K562 (cell line): Measurements from ENCODE around the gene ALG11. TPM values are rescaled to one million over a fixed set of nuclear protein-coding genes. Genes with fewer than 3 reads are reported as not detected.

Source experiments
- ATAC-seq: fragments of 200-7000 bp; cut with Tn5 transposase; 3 replicates; pipeline ENCODE4 v1.9.1; 2020; ENCODE audit warnings: moderate library complexity
- BruUV-seq: library from RNA; stranded (reverse); fragments of 400-500 nt; replicated peaks from 2 replicates; lab custom pipeline; 2021; lab: Mats Ljungman, UMichigan
- CTCF ChIA-PET: fragments of 300-600 bp; formaldehyde crosslinking; extraction: SDS; loops from one replicate; lab custom pipeline; 2021; ENCODE audit warnings: low intra/inter-chr PET ratio; lab: Yijun Ruan, JAX
- POLR2A ChIA-PET: fragments of 300-600, 350-650 bp; sonication (Branson Sonifier 250); formaldehyde crosslinking; extraction: SDS; loops from one replicate; lab custom pipeline; 2021; ENCODE audit warnings: antibody characterized with exemption, inconsistent platforms; lab: Yijun Ruan, JAX
- DNase-seq, 4 experiments: peaks; one replicate each; pipeline versions ENCODE4 v3.0.0 to v3.0.0-alpha.2; 2011 to 2018; ENCODE audit warnings: low spot score in 3 of 4, mixed read lengths in 3 of 4; ENCODE audit errors: extremely low read depth in 1 of 4
- FAIRE-seq: peaks from 2 replicates; lab custom pipeline; 2011; peaks lifted over from hg19 to GRCh38; lab: Jason Lieb, UNC
- H2AFZ ChIP-seq: 2 replicates; pipeline ENCODE4 v1.6.0; 2011; ENCODE audit warnings: low read depth, low read length, control low read depth, inconsistent platforms
- H3K27ac ChIP-seq: fragments of 200-600 bp; 3 replicates; pipeline ENCODE4 v1.8.0; 2011; ENCODE audit warnings: low read depth, mild to moderate bottlenecking, control low read depth, inconsistent platforms, low read length, moderate library complexity, mixed read lengths; ENCODE audit errors: extremely low read depth
- H3K27me3 ChIP-seq, 2 experiments: fragments of 300-600 bp in 1 of 2; 2 replicates in 1 of 2; 3 replicates in 1 of 2; pipeline versions ENCODE4 v1.6.0 to v1.8.0; 2011; ENCODE audit warnings: inconsistent platforms in 2 of 2, low read length in 2 of 2, mild to moderate bottlenecking in 1 of 2, mixed read lengths in 1 of 2, moderate library complexity in 1 of 2; ENCODE audit not compliant: control insufficient read depth in 2 of 2, insufficient read depth in 2 of 2
- H3K36me3 ChIP-seq: fragments of 300-600 bp; 3 replicates; pipeline ENCODE4 v1.8.0; 2011; ENCODE audit warnings: mild to moderate bottlenecking, low read length, inconsistent platforms; ENCODE audit not compliant: control insufficient read depth, insufficient read depth
- H3K4me1 ChIP-seq, 2 experiments: fragments of 200-600 bp in 1 of 2; replicated peaks in 1 of 2; 2 replicates in 1 of 2; 3 replicates in 1 of 2; pipeline versions ENCODE4 v1.5.1 to v1.8.0; 2011; ENCODE audit warnings: inconsistent platforms in 2 of 2, low read length in 2 of 2, mild to moderate bottlenecking in 1 of 2, mixed read lengths in 1 of 2, moderate library complexity in 1 of 2; ENCODE audit not compliant: control insufficient read depth in 2 of 2, insufficient read depth in 2 of 2
- H3K4me2 ChIP-seq: 2 replicates; pipeline ENCODE4 v1.6.1; 2011; ENCODE audit warnings: low read length, control low read depth, inconsistent platforms, mixed read lengths; ENCODE audit not compliant: insufficient read depth
- H3K4me3 ChIP-seq: fragments of 200-600 bp; sonication (generic), shearing (Covaris generic); 2 replicates; pipeline ENCODE4 v1.5.1; 2016; ENCODE audit warnings: control low read depth, inconsistent platforms
- H3K79me2 ChIP-seq: fragments of 200-600 bp; 3 replicates; pipeline ENCODE4 v1.8.0; 2011; ENCODE audit warnings: low read length, inconsistent platforms; ENCODE audit not compliant: control insufficient read depth, insufficient read depth
- H3K9ac ChIP-seq, 2 experiments: 2 replicates each; pipeline versions ENCODE4 v1.6.0 to v1.6.1; 2011; ENCODE audit warnings: low read depth in 2 of 2, low read length in 2 of 2, control low read depth in 1 of 2, inconsistent platforms in 1 of 2, mild to moderate bottlenecking in 1 of 2, mixed read lengths in 1 of 2; ENCODE audit not compliant: insufficient read depth in 1 of 2
- H3K9me1 ChIP-seq: one replicate; pipeline ENCODE4 v1.6.0; 2011; ENCODE audit warnings: inconsistent platforms, mild to moderate bottlenecking, low read length, moderate library complexity; ENCODE audit not compliant: control insufficient read depth, insufficient read depth
- H3K9me3 ChIP-seq: replicated peaks from 2 replicates; pipeline ENCODE4 v1.5.1; 2011; ENCODE audit warnings: low read depth, low read length, inconsistent platforms; ENCODE audit not compliant: control insufficient read depth, insufficient read depth
- H4K20me1 ChIP-seq: replicated peaks from 2 replicates; pipeline ENCODE4 v1.6.1; 2011; ENCODE audit warnings: low read length, inconsistent platforms, mixed read lengths; ENCODE audit not compliant: control insufficient read depth, insufficient read depth
- BCL6 ChIP-seq: fragments of 250-450 bp; sonication (Bioruptor Pico); IDR thresholded peaks from 2 replicates; pipeline ENCODE4 v1.4.0; 2020
- BHLHE40 ChIP-seq: IDR thresholded peaks from 2 replicates; pipeline ENCODE4 v1.6.1; 2011; ENCODE audit warnings: low read length, improper control_type of control experiment
- DIDO1 ChIP-seq: fragments of 450-650 bp; IDR thresholded peaks from 2 replicates; pipeline ENCODE4 v1.6.1; 2016; ENCODE audit warnings: low read depth, missing biosample characterization, missing genetic modification characterization
- ELK3 ChIP-seq: fragments of 450-650 bp; formaldehyde crosslinking; IDR thresholded peaks from 2 replicates; pipeline ENCODE4 v1.4.0; 2020; ENCODE audit warnings: mild to moderate bottlenecking
- ETS2 ChIP-seq: IDR thresholded peaks from 2 replicates; pipeline ENCODE4 v1.6.1; 2016; ENCODE audit warnings: borderline replicate concordance, missing genetic modification characterization, mild to moderate bottlenecking, moderate library complexity, missing compliant biosample characterization; ENCODE audit not compliant: poor library complexity, severe bottlenecking
- ID3 ChIP-seq, 2 experiments: fragments of 250-450 bp in 1 of 2; fragments of 450-650 bp in 1 of 2; sonication (Bioruptor Pico) in 1 of 2; IDR thresholded peaks; 2 replicates each; pipeline versions ENCODE4 v1.6.1 to v1.8.0; 2016 to 2021; ENCODE audit warnings: mild to moderate bottlenecking in 2 of 2, moderate library complexity in 2 of 2, missing compliant biosample characterization in 1 of 2, missing genetic modification characterization in 1 of 2
- MCM2 ChIP-seq: fragments of 450-650 bp; IDR thresholded peaks from 2 replicates; pipeline ENCODE4 v1.6.1; 2017; ENCODE audit warnings: low read depth, mild to moderate bottlenecking
- NFE2L1 ChIP-seq: fragments of 450-650 bp; IDR thresholded peaks from 2 replicates; pipeline ENCODE4 v1.6.1; 2016; ENCODE audit warnings: missing genetic modification characterization, low read depth, mild to moderate bottlenecking, missing compliant biosample characterization, moderate library complexity, borderline replicate concordance
- POLR2H ChIP-seq: IDR thresholded peaks from 2 replicates; pipeline ENCODE4 v1.6.1; 2016; ENCODE audit warnings: missing genetic modification characterization, low read depth, mild to moderate bottlenecking, control low read depth, missing compliant biosample characterization, moderate library complexity
- RAD51 ChIP-seq: fragments of 450-650 bp; IDR thresholded peaks from 2 replicates; pipeline ENCODE4 v1.7.1; 2016; ENCODE audit warnings: low read depth, mild to moderate bottlenecking, borderline replicate concordance
- TAF1 ChIP-seq: IDR thresholded peaks from 2 replicates; pipeline ENCODE4 v1.6.1; 2011; ENCODE audit warnings: mild to moderate bottlenecking, low read length, moderate library complexity; ENCODE audit not compliant: insufficient read depth, control insufficient read depth, severe bottlenecking; ENCODE audit errors: extremely low read depth
- ZNF121 ChIP-seq: sonication (generic); formaldehyde crosslinking; conservative IDR thresholded peaks from 2 replicates; pipeline ENCODE4 v1.8.0; 2022; ENCODE audit warnings: missing genetic modification reagents
- ZNF586 ChIP-seq: fragments of 450-650 bp; formaldehyde crosslinking; conservative IDR thresholded peaks from 2 replicates; pipeline ENCODE4 v1.4.0; 2020; ENCODE audit warnings: mild to moderate bottlenecking, moderate library complexity
- ZNF699 ChIP-seq: fragments of 250-450 bp; sonication (Bioruptor Pico); IDR thresholded peaks from 2 replicates; pipeline ENCODE4 v1.8.0; 2021; ENCODE audit warnings: mild to moderate bottlenecking, moderate library complexity; ENCODE audit not compliant: insufficient replicate concordance
- ZNF707 ChIP-seq: fragments of 250-450 bp; sonication (Bioruptor Pico); conservative IDR thresholded peaks from 2 replicates; pipeline ENCODE4 v1.8.0; 2022; ENCODE audit warnings: inconsistent platforms, mild to moderate bottlenecking, moderate library complexity
- WGBS: fragments of 100-300 bp; shearing (Covaris generic); methylation state at CpG from one replicate; pipeline ENCODE4 v1.1.6; 2016; ENCODE audit warnings: low coverage, mixed read lengths; ENCODE audit not compliant: insufficient coverage; ENCODE audit errors: missing lambda C conversion rate; 5-methylcytosine and 5-hydroxymethylcytosine counted together
- in situ Hi-C: fragments of 300-500 bp; cut with MboI; formaldehyde crosslinking; loops from 4 replicates; pipeline ENCODE4 v1.15.0; 2018; ENCODE audit warnings: inconsistent platforms, mixed read lengths
- intact Hi-C: fragments of 100-400 bp; cut with micrococcal nuclease; formaldehyde crosslinking; loops from 2 replicates; pipeline ENCODE4 v1.14.2; 2022
- polyA plus RNA-seq, 8 experiments: library from polyadenylated mRNA; depleted of rRNA in 4 of 8; stranded (reverse) in 5 of 8; unstranded in 3 of 8; fragments of >200 nt; fragmentation: Nextera tagmentation in 2 of 8; fragmentation: Illumina TruSeq in 1 of 8; extraction: Ambion mirVana in 2 of 8; extraction: Trizol in 1 of 8; gene quantifications; 2 replicates each; pipeline versions ENCODE4 v1.2.1 to v1.2.3, GENCODE V29; 2011 to 2014; ENCODE audit warnings: inconsistent platforms in 1 of 8, missing spikeins in 1 of 8
- total RNA-seq, 7 experiments: library from RNA; depleted of rRNA in 6 of 7; stranded (reverse); fragments of >200 nt in 6 of 7; fragmentation: Illumina TruSeq in 2 of 7; extraction: Trizol in 2 of 7; gene quantifications; 2 replicates each; pipeline versions ENCODE4 v1.2.1 to v1.2.3, GENCODE V29; 2011 to 2021; ENCODE audit warnings: low replicate concordance in 1 of 7
- TF ChIP-seq, protein P1 (sequence below), 2 experiments: fragments of 450-650 bp; IDR thresholded peaks; 2 replicates each; pipeline ENCODE4 v1.6.1; 2016
- TF ChIP-seq, protein P2 (sequence below), 2 experiments: fragments of 450-650 bp in 1 of 2; sonication (generic) in 1 of 2; formaldehyde crosslinking; conservative IDR thresholded peaks; 2 replicates each; pipeline versions ENCODE4 v1.4.0 to v1.8.1; 2020 to 2022; ENCODE audit warnings: mild to moderate bottlenecking in 1 of 2, missing genetic modification reagents in 1 of 2

Gene ALG11
- total and polyA plus RNA-seq, 9 of the 15 experiments (the other 6 are each of a cell fraction or from before 2014, with no cell fraction given) = 7.3 to 19.2 (median 16.3) TPM

DNA sequence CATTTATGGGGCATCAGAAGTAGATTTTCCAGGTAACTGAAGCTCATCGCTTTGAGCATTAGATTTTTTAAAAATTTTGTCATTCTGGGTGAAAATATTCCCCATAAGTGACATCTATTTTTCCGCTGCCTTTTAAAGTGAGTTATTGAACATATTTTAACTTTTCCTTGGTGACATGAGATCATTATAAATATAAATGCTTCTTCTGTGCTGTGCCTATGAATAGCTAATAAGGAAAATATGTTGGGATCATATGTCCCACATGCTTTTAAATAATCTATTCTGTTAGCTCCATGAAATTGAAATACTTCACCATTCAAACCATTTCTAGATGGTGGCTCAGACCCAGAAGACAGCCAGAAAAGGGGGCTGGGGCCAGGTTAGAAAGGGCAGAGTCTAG, 15.0 kb upstream of the ALG11 start:
- H3K27ac ChIP-seq = peak overlapping the region; percentile 73; the same call in 2 of the 3 replicates
- H3K9me3 ChIP-seq = no peaks in the 10 kb centered on the region
- intact Hi-C loops = loop anchor here (5.0 to 10.0 kb wide), 2 partner anchors 40 to 458 kb away; partner anchors contain the start of genes CKAP2 and VPS36
- H3K27me3 ChIP-seq = no peaks in the 10 kb centered on the region
- no peaks in the 10 kb centered on the region; the same call in 1 of the 3 replicates for H3K36me3 ChIP-seq
- WGBS = 62% methylated on average over 2 of the region's 2 CpGs
- in situ Hi-C loops = no loop called here
- peaks cover 44 to 59% of the 10 kb centered on the region in 2 experiments for H3K4me1 ChIP-seq
- no peak for FAIRE-seq
- no peak overlapping the region for H3K9ac ChIP-seq
- no TSS peak for BruUV-seq
- ChIA-PET CTCF (no interaction called here), POLR2A (interaction anchor here (0.6 kb wide), 1 partner anchor 42 kb away, joined by 5 read pairs; no protein-coding TSS in a partner anchor)
- H4K20me1 ChIP-seq = no peaks in the 10 kb centered on the region
- TF ChIP-seq NFE2L1 (tag) (no peak), ZNF586 (CRISPR knock-in tag) (no peak), ID3 (CRISPR knock-in tag; IDR thresholded peaks at IDR 0.05) (no peak), ID3 (tag; IDR thresholded peaks at IDR 0.05) (no peak), DIDO1 (no peak), ZNF121 (CRISPR knock-in tag) (no peak), ZNF707 (CRISPR knock-in tag) (no peak), BCL6 (CRISPR knock-in tag) (no peak), ZNF699 (CRISPR knock-in tag) (no peak), TAF1 (no peak), POLR2H (tag) (no peak), RAD51 (no peak), BHLHE40 (no peak), MCM2 (no peak), ETS2 (tag) (no peak), ELK3 (no peak)
- TF ChIP-seq, protein P1, sequence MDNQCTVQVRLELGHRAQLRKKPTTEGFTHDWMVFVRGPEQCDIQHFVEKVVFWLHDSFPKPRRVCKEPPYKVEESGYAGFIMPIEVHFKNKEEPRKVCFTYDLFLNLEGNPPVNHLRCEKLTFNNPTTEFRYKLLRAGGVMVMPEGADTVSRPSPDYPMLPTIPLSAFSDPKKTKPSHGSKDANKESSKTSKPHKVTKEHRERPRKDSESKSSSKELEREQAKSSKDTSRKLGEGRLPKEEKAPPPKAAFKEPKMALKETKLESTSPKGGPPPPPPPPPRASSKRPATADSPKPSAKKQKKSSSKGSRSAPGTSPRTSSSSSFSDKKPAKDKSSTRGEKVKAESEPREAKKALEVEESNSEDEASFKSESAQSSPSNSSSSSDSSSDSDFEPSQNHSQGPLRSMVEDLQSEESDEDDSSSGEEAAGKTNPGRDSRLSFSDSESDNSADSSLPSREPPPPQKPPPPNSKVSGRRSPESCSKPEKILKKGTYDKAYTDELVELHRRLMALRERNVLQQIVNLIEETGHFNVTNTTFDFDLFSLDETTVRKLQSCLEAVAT (IDR thresholded peaks at IDR 0.05) = no peak
- TF ChIP-seq, protein P2, sequence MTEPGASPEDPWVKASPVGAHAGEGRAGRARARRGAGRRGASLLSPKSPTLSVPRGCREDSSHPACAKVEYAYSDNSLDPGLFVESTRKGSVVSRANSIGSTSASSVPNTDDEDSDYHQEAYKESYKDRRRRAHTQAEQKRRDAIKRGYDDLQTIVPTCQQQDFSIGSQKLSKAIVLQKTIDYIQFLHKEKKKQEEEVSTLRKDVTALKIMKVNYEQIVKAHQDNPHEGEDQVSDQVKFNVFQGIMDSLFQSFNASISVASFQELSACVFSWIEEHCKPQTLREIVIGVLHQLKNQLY (CRISPR knock-in tag; conservative IDR thresholded peaks at IDR 0.05) = no peak
- no peak for ATAC-seq
- DNase-seq = no peak
- no peak overlapping the region for H3K4me3 ChIP-seq
- H3K9me1 ChIP-seq = no peaks in the 10 kb centered on the region
- H3K79me2 ChIP-seq = peaks cover 92% of the 10 kb centered on the region
- H3K4me2 ChIP-seq = 0 out of 2 replicates have a peak overlapping the region, but pooled peaks have one; percentile 60
- no peak overlapping the region for H2AFZ ChIP-seq
